Trophoblast cell (in vitro differentiated cells and primary cell): ENCODE measurements around the gene RPLP1.

Experiments used
- DNase-seq, 2 donors: peaks; one replicate each; pipeline ENCODE4 v3.0.0-alpha.2; 2016
- H2AFZ ChIP-seq: 2 replicates; pipeline ENCODE4 v1.6.1; 2013; ENCODE audit warnings: low read length, moderate library complexity, mild to moderate bottlenecking; ENCODE audit not compliant: insufficient read depth, poor library complexity
- H2AK5ac ChIP-seq: 2 replicates; pipeline ENCODE4 v1.6.1; 2013; ENCODE audit warnings: mild to moderate bottlenecking, low read length
- H2BK120ac ChIP-seq: 2 replicates; pipeline ENCODE4 v1.6.1; 2013; ENCODE audit warnings: low read length, mild to moderate bottlenecking, moderate library complexity; ENCODE audit not compliant: insufficient read depth, poor library complexity
- H2BK12ac ChIP-seq: 2 replicates; pipeline ENCODE4 v1.6.1; 2013; ENCODE audit warnings: mild to moderate bottlenecking, low read length, moderate library complexity
- H2BK5ac ChIP-seq: 2 replicates; pipeline ENCODE4 v1.6.1; 2013; ENCODE audit warnings: low read length, low read depth, moderate library complexity, mild to moderate bottlenecking; ENCODE audit not compliant: poor library complexity
- H3K14ac ChIP-seq: 2 replicates; pipeline ENCODE4 v1.6.1; 2013; ENCODE audit warnings: mild to moderate bottlenecking, low read length
- H3K18ac ChIP-seq: 2 replicates; pipeline ENCODE4 v1.6.1; 2013; ENCODE audit warnings: mild to moderate bottlenecking, low read length
- H3K23ac ChIP-seq: 2 replicates; pipeline ENCODE4 v1.6.1; 2013; ENCODE audit warnings: low read length
- H3K27ac ChIP-seq: 2 replicates; pipeline ENCODE4 v1.5.1; 2013; ENCODE audit warnings: low read depth, mild to moderate bottlenecking, inconsistent platforms, low read length, moderate library complexity
- H3K27me3 ChIP-seq: 2 replicates; pipeline ENCODE4 v1.6.1; 2013; ENCODE audit warnings: inconsistent platforms, mild to moderate bottlenecking, low read length, moderate library complexity; ENCODE audit not compliant: insufficient read depth
- H3K36me3 ChIP-seq, 2 experiments: 1 replicate in 1 of 2; 2 replicates in 1 of 2; pipeline ENCODE4 v1.6.1; 2013; ENCODE audit warnings: low read length in 2 of 2, mild to moderate bottlenecking in 2 of 2, moderate library complexity in 1 of 2; ENCODE audit not compliant: insufficient read depth in 2 of 2, control insufficient read depth in 1 of 2
- H3K4ac ChIP-seq: 2 replicates; pipeline ENCODE4 v1.6.1; 2013; ENCODE audit warnings: low read depth, mild to moderate bottlenecking, low read length, moderate library complexity
- H3K4me1 ChIP-seq, 2 experiments: 1 replicate in 1 of 2; 2 replicates in 1 of 2; pipeline ENCODE4 v1.6.1; 2013; ENCODE audit warnings: low read length in 2 of 2, mild to moderate bottlenecking in 2 of 2, moderate library complexity in 1 of 2; ENCODE audit not compliant: insufficient read depth in 2 of 2, control insufficient read depth in 1 of 2
- H3K4me2 ChIP-seq: 2 replicates; pipeline ENCODE4 v1.6.1; 2013; ENCODE audit warnings: inconsistent platforms, mild to moderate bottlenecking, low read length, moderate library complexity
- H3K4me3 ChIP-seq: 2 replicates; pipeline ENCODE4 v1.5.1; 2013; ENCODE audit warnings: mild to moderate bottlenecking, low read depth, low read length, inconsistent platforms
- H3K79me1 ChIP-seq: one replicate; pipeline ENCODE4 v1.6.1; 2013; ENCODE audit warnings: low read length
- H3K79me2 ChIP-seq: 2 replicates; pipeline ENCODE4 v1.6.1; 2013; ENCODE audit warnings: low read length, mild to moderate bottlenecking; ENCODE audit not compliant: control insufficient read depth, insufficient read depth, poor library complexity
- H3K9ac ChIP-seq: 2 replicates; pipeline ENCODE4 v1.6.1; 2013; ENCODE audit warnings: mild to moderate bottlenecking, low read length
- H3K9me3 ChIP-seq: 2 replicates; pipeline ENCODE4 v1.6.1; 2013; ENCODE audit warnings: low read depth, mild to moderate bottlenecking, control low read depth, inconsistent platforms, low read length; ENCODE audit not compliant: insufficient read depth
- H4K12ac ChIP-seq: 2 replicates; pipeline ENCODE4 v1.6.1; 2013; ENCODE audit warnings: low read depth, mild to moderate bottlenecking, low read length, moderate library complexity
- H4K8ac ChIP-seq: 2 replicates; pipeline ENCODE4 v1.6.1; 2013; ENCODE audit warnings: low read depth, mild to moderate bottlenecking, low read length, moderate library complexity
- H4K91ac ChIP-seq: one replicate; pipeline ENCODE4 v1.6.1; 2013; ENCODE audit warnings: low read depth, mild to moderate bottlenecking, low read length, moderate library complexity
- WGBS: extraction: QIAGEN DNeasy Blood & Tissue Kit; methylation state at CpG from one replicate; pipeline ENCODE4 v1.1.7; 2013; ENCODE audit warnings: missing lambda C conversion rate; ENCODE audit not compliant: insufficient read length, insufficient coverage; ENCODE audit errors: extremely low coverage; 5-methylcytosine and 5-hydroxymethylcytosine counted together

Gene RPLP1

GRCh38 chr15:69469467-69470201 is 17.0 kb downstream of the RPLP1 start:
- Histone ChIP-seq H3K27ac (no peak overlapping the region), H2AFZ (no peak overlapping the region), H3K14ac (peak overlapping the region; percentile 0), H3K79me2 (no peaks in the 10 kb centered on the region), H3K4me3 (no peak overlapping the region), H3K79me1 (no peaks in the 10 kb centered on the region), H4K91ac (peak overlapping the region; percentile 17), H2AK5ac (no peak overlapping the region), H4K12ac (no peak overlapping the region), H3K4me1 (peaks cover 15 to 16% of the 10 kb centered on the region in 2 experiments), H3K27me3 (no peaks in the 10 kb centered on the region), H3K4me2 (no peak overlapping the region), H3K36me3 (no peaks in the 10 kb centered on the region), H3K9ac (no peak overlapping the region), H3K4ac (no peak overlapping the region), H2BK12ac (no peak overlapping the region), H2BK120ac (no peak overlapping the region), H3K18ac (peak overlapping the region; percentile 1), H3K23ac (no peak overlapping the region), H4K8ac (peak overlapping the region; percentile 1), H3K9me3 (no peaks in the 10 kb centered on the region), H2BK5ac (no peak overlapping the region)
- DNase-seq: no peak
- no CpG with 5 or more reads among the region's 8 CpGs for WGBS

- Histone ChIP-seq H3K9ac (no peak overlapping the region), H3K27me3 (no peaks in the 10 kb centered on the region), H4K91ac (no peak overlapping the region), H3K18ac (no peak overlapping the region), H3K79me2 (no peaks in the 10 kb centered on the region), H4K8ac (no peak overlapping the region), H3K79me1 (no peaks in the 10 kb centered on the region), H2AK5ac (no peak overlapping the region), H3K27ac (no peak overlapping the region), H2BK5ac (no peak overlapping the region), H4K12ac (no peak overlapping the region), H3K4me3 (no peak overlapping the region), H3K36me3 (no peaks in the 10 kb centered on the region), H3K9me3 (no peaks in the 10 kb centered on the region), H3K14ac (no peak overlapping the region), H3K4ac (no peak overlapping the region), H2BK120ac (no peak overlapping the region), H3K23ac (no peak overlapping the region), H2AFZ (no peak overlapping the region), H3K4me2 (no peak overlapping the region), H2BK12ac (no peak overlapping the region), H3K4me1 (peaks cover 15 to 16% of the 10 kb centered on the region in 2 experiments)
- no peak for DNase-seq
- WGBS: no CpG with 5 or more reads among the region's 5 CpGs
Measured at GRCh38 chr15:69472046-69472445, 19.4 kb downstream of the RPLP1 start.

GRCh38 chr15:69472562-69472961 is 19.9 kb downstream of the RPLP1 start:
- H3K4me1 ChIP-seq: peaks cover 13 to 15% of the 10 kb centered on the region in 2 experiments
- no peaks in the 10 kb centered on the region for H3K36me3 ChIP-seq
- no peak overlapping the region for H3K23ac ChIP-seq
- no CpG with 5 or more reads among the region's 6 CpGs for WGBS
- no peak overlapping the region for H3K9ac ChIP-seq
- no peaks in the 10 kb centered on the region for H3K27me3 ChIP-seq
- H3K27ac ChIP-seq: no peak overlapping the region
- H3K4ac ChIP-seq: no peak overlapping the region
- no peak overlapping the region for H2AK5ac ChIP-seq
- no peaks in the 10 kb centered on the region for H3K79me2 ChIP-seq
- H4K12ac ChIP-seq: no peak overlapping the region
- no peaks in the 10 kb centered on the region for H3K9me3 ChIP-seq
- H4K91ac ChIP-seq: no peak overlapping the region
- H2BK5ac ChIP-seq: no peak overlapping the region
- no peak overlapping the region for H3K4me2 ChIP-seq
- H2BK12ac ChIP-seq: no peak overlapping the region
- no peak overlapping the region for H2AFZ ChIP-seq
- H2BK120ac ChIP-seq: no peak overlapping the region
- no peaks in the 10 kb centered on the region for H3K79me1 ChIP-seq
- no peak overlapping the region for H3K14ac ChIP-seq
- H3K4me3 ChIP-seq: no peak overlapping the region
- no peak for DNase-seq
- no peak overlapping the region for H4K8ac ChIP-seq
- H3K18ac ChIP-seq: no peak overlapping the region

GRCh38 chr15:69474291-69474690 is 21.7 kb downstream of the RPLP1 start:
- H3K14ac ChIP-seq: no peak overlapping the region
- peak; percentile 84 to 85 for DNase-seq
- H4K12ac ChIP-seq: no peak overlapping the region
- H3K27ac ChIP-seq: no peak overlapping the region
- no peak overlapping the region for H2AFZ ChIP-seq
- H3K79me2 ChIP-seq: no peaks in the 10 kb centered on the region
- peaks cover 4 to 5% of the 10 kb centered on the region in 2 experiments for H3K4me1 ChIP-seq
- no peaks in the 10 kb centered on the region for H3K79me1 ChIP-seq
- H2AK5ac ChIP-seq: no peak overlapping the region
- no CpG with 5 or more reads among the region's 5 CpGs for WGBS
- H2BK12ac ChIP-seq: no peak overlapping the region
- H2BK120ac ChIP-seq: no peak overlapping the region
- H3K36me3 ChIP-seq: no peaks in the 10 kb centered on the region
- no peak overlapping the region for H3K4me3 ChIP-seq
- H3K4me2 ChIP-seq: no peak overlapping the region
- no peak overlapping the region for H2BK5ac ChIP-seq
- no peak overlapping the region for H3K18ac ChIP-seq
- H4K91ac ChIP-seq: no peak overlapping the region
- H3K4ac ChIP-seq: no peak overlapping the region
- no peaks in the 10 kb centered on the region for H3K9me3 ChIP-seq
- H3K23ac ChIP-seq: no peak overlapping the region
- H3K9ac ChIP-seq: no peak overlapping the region
- H4K8ac ChIP-seq: no peak overlapping the region
- H3K27me3 ChIP-seq: no peaks in the 10 kb centered on the region
